ENCODE data around the gene PCBP4. TPM values are rescaled to one million over a fixed set of nuclear protein-coding genes. Genes with fewer than 3 reads are reported as not detected.

PCBP4 gene
- total RNA-seq, 1 donor from 2014 or later = 69.4 TPM

- no peak for DNase-seq (ENCODE audit: low read depth)
Observed at GRCh38 chr3:51955893-51956770, 11.1 kb downstream of the PCBP4 start.

GRCh38 chr3:51955175-51955892, 11.9 kb downstream of the PCBP4 start, which contains the start of gene GPR62:
Gene GPR62 (plus strand): TSS chr3:51955381. CDS start chr3:51955653, 272 bp downstream.
- DNase-seq (ENCODE audit: low read depth) = no peak

GRCh38 chr3:51954713-51955112, 12.5 kb downstream of the PCBP4 start:
- DNase-seq (ENCODE audit: low read depth) = no peak

- no peak for DNase-seq (ENCODE audit: low read depth)
Observed at GRCh38 chr3:51954105-51954504, 13.1 kb downstream of the PCBP4 start.

DNA sequence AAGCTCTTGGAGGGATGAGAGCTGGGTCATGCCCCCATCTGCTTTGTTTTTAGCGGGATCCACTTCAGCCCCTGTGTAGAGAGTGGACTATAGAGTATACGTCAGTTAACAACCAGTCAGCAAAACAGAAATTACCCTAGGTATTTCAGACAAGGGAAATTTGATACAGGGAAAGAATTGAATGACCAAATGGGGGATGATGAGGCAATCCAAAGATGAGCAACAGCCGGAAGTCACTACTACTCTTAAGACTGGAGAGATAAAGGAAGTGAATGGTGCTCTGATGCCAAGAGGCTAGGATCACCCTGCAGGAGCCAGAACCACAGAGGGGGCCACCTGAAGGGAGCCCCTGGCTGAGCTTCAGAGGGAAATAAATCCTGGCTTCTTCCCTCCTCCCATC, 13.8 kb downstream of the PCBP4 start:
- DNase-seq (ENCODE audit: low read depth) = no peak

GRCh38 chr3:51950899-51951298, 16.4 kb downstream of the PCBP4 start:
- no peak for DNase-seq (ENCODE audit: low read depth)

- DNase-seq (ENCODE audit: low read depth) = no peak
Observed at GRCh38 chr3:51949121-51949520, 18.1 kb downstream of the PCBP4 start.

DNA sequence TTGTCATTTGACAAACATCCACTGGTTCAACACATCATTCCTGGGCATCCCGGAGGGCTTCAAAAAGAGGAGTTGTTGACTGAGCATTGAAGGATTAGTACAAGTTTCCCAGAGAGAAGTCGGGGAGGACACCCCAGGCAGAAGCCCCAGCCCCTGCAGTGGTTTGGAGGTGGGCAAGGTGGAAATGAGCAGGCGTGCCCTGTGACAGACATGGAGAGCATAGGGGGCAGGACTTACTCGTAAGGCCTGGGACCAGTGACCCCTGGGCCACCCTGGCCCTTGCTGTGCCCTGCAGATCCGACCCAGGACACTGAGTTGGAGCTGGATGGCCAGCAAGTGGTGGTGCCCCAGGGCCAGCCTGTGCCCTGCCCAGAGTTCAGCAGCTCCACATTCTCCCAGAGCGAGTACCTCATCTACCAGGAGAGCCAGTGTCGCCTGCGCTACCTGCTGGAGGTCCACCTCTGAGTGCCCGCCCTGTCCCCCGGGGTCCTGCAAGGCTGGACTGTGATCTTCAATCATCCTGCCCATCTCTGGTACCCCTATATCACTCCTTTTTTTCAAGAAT, 19.2 kb downstream of the PCBP4 start:
- DNase-seq (ENCODE audit: low read depth) = no peak

- DNase-seq (ENCODE audit: low read depth) = no peak
Observed at GRCh38 chr3:51947215-51947900, 19.9 kb downstream of the PCBP4 start.

DNA sequence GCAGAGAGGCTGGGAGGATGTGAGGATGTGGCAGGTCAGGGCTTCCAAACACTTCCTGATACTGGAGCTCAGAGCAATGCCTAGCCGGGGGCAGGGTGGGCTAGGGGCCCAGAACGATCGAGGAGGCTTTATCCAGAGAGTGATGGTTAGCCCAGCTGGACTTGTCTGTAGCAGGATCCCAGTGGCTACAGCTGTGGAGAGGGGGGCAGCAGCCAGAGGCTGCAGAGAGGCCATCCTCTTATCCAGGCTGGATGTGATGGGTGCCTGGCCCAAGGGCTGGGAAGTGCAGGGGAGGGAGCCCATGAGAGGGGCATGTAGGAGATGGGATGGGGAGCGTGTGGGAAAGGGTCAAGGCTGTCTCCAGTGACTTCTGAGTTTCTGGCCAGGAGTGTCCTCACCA, 20.5 kb downstream of the PCBP4 start:
- DNase-seq (ENCODE audit: low read depth) = no peak

DNA sequence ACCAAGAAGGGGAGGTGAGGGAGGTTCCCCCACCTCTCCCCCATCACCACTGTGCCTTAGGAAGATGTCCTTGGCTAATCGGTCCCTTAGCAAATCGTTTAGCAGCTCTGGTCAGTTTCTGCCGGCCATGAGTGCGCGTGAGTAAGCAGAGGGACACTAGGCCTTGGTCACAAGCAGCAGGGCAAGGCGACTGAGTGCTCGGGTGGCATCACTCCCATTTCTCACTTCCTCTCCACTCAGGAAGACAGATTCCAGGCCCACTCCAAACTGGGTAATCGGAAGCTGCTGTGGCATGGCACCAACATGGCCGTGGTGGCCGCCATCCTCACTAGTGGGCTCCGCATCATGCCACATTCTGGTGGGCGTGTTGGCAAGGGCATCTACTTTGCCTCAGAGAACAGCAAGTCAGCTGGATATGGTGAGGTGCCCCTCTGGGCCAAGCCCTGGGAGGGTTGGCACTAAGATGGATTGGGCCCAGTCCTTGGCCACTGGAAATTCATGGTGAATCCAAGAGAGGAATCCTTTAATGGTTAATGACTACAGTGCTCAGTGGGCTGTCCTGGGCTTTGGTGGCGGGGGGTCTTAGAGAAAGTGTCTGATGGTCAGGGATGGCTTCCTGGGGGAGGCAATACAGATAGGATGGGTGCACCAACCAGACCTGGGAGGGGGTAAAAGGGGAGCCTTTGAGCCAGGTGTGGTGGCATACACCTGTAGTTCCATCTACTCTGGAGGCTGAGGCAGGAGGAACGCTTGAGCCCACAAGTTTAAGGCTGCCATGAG, 21.1 kb downstream of the PCBP4 start:
- DNase-seq (ENCODE audit: low read depth) = no peak

- no peak for DNase-seq (ENCODE audit: low read depth)
Observed at GRCh38 chr3:51945031-51945840, 22.0 kb downstream of the PCBP4 start.

GRCh38 chr3:51944451-51945021, 22.7 kb downstream of the PCBP4 start:
- no peak for DNase-seq (ENCODE audit: low read depth)

GRCh38 chr3:51943451-51944391, 23.5 kb downstream of the PCBP4 start:
- no peak for DNase-seq (ENCODE audit: low read depth)

DNA sequence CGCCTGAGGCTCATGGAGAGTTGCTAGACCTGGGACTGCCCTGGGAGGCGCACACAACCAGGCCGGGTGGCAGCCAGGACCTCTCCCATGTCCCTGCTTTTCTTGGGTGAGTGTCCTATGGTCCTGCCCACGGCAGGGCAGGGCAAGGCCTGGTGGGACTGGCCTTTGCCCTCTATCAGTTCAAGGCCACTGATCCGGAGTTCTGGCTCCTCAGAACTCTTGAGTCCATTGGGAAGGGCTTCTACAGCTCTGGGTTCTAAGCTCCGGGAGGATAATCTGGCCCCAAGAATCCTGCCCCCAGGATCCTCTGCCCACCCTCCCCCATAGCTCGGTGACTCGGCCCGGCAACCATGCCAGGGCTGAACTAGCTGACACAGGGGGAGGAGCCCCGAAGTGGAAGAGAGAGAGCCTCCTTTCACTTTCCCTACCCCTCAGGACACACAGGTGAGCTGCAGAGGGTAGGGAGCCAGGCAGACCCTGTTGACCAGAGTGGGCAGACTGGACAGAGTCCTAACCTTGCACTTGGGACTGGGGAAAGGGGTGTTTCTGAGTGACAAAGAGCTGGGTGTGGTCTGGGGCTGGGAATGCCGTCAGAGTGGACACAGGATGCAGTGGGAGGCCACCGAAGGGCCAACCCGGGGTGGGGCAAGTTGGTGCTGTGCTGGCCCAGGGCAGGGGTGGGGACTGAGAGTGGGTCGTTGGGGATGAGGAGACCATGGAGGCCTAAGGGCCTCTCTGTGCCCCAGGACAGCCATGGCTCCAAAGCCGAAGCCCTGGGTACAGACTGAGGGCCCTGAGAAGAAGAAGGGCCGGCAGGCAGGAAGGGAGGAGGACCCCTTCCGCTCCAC, 24.4 kb downstream of the PCBP4 start:
- peak; percentile 37 for DNase-seq (ENCODE audit: low read depth)

- DNase-seq (ENCODE audit: low read depth) = peak; percentile 99
Observed at GRCh38 chr3:51941798-51942602, 25.3 kb downstream of the PCBP4 start, which contains the start of the genes PARP3 and RRP9. Gene PARP3 (plus strand): TSS chr3:51942363. CDS start chr3:51943356, 993 bp downstream. Gene RRP9 (minus strand): TSS chr3:51941904. CDS start chr3:51941867, 37 bp downstream.

GRCh38 chr3:51941463-51941797, 25.8 kb downstream of the PCBP4 start:
- DNase-seq (ENCODE audit: low read depth) = no peak
